Measurements from ENCODE around the gene REM2.

The REM2 gene

DNA sequence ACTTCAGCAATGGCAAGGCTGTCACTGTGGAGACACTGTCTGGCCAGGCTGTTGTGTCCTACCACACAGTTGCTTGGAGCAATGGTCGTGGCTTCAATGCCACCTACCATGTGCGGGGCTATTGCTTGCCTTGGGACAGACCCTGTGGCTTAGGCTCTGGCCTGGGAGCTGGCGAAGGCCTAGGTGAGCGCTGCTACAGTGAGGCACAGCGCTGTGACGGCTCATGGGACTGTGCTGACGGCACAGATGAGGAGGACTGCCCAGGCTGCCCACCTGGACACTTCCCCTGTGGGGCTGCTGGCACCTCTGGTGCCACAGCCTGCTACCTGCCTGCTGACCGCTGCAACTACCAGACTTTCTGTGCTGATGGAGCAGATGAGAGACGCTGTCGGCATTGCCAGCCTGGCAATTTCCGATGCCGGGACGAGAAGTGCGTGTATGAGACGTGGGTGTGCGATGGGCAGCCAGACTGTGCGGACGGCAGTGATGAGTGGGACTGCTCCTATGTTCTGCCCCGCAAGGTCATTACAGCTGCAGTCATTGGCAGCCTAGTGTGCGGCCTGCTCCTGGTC is 7.2 kb upstream of the REM2 start:
- FAIRE-seq = no peak

DNA sequence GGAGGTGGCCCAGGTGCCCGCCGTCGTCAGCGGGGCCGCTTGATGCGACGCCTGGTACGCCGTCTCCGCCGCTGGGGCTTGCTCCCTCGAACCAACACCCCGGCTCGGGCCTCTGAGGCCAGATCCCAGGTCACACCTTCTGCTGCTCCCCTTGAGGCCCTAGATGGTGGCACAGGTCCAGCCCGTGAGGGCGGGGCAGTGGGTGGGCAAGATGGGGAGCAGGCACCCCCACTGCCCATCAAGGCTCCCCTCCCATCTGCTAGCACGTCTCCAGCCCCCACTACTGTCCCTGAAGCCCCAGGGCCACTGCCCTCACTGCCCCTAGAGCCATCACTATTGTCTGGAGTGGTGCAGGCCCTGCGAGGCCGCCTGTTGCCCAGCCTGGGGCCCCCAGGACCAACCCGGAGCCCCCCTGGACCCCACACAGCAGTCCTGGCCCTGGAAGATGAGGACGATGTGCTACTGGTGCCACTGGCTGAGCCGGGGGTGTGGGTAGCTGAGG is 6.0 kb upstream of the REM2 start:
- FAIRE-seq = no peak

DNA sequence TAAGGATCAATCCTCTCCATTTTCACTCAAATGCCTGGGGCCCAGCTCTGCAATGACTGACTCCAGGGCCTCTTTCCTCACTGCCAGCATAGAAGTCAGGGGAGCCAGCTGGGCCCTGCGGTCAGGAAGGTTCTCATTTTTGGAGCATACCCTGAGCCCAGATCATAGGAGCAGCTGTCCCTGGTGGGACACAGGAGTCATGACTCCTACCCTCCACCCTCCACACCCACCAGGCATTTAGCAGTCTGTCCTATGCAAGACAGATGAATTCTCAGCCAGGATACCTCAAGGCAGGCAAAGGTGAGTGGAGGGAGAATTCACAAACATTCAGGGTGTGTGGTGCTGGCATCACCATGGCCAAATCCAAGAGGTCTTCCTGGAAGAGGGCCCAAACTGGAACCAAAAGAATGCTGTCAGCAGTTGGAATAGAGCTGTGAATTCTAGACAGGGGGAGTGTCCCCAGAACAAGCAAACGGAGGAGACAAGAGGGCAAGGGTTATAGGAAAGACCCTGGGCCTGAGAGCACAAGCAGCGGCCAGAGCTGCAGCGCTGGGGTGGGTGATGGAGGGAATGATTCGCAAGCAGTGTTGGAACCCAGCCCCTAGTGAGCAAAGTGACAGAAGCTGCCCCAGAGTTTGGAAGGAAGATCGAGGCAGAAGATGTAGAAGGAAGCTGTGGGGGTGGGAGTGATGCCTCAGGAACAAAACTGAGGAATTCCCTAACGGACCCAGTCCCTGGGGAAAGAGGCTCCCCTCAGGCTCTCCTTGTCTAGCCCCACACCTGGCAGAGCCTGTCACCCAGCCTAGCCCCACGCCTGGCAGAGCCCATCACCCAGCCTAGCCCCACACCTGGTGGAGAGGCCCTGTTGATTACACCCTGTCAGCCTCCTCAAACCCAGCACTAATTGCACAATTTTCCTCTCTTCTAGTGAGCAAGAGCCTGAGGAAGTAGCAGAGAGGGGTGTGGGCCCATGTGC is 4.5 kb upstream of the REM2 start:
- no peak for FAIRE-seq

DNA sequence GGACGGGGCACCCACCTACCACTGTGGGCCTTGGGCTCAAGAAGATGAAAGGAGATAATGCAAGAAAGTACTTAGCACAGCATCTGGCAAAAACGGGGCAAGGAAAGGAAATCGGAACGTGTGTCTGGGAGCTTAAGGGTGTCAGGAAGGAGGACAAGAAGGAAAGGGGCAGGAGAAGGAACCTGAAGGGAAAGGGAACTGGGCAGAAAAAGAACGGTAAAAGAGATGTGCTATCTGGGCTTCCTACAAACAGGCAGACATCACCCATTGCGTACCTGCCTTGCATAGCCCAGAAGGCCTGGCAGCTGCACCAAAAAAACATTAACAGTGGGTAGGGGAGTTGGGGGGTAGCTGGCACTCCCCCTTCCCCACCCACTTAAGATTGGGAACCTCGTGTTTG is 958 bp upstream of the REM2 start:
- no peak for FAIRE-seq

DNA sequence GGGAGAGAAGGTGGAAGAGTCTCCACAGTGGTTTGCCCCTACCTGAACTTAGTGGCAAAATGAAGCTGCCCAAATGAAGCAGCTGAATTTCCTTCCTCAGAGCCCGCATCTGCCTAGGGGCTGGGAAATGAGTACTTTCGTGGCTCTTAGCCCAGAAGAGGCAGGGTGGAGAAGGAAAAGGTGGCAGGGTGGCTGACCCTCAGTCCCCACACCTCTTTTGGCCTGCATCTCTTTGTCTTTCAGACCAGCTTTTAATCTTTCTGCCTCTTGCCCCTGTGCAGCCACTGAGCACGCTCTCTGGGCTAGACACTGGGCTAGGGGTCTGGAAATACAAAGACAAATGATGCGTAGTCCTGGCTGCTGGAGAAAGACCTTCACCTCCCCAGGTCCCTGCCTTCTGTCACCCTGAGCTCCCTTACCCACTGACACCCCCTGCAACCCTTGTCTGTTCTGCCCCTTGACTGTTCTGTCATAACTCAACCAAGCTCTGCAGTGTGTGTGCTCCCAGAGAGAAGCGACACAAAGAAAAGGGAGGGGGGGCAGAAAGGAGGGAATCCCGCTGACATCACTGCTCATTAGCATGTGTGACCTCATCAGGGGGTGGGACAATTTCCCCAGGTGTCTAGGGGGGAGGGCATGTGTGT is 371 bp upstream of the REM2 start:
- FAIRE-seq = no peak

DNA sequence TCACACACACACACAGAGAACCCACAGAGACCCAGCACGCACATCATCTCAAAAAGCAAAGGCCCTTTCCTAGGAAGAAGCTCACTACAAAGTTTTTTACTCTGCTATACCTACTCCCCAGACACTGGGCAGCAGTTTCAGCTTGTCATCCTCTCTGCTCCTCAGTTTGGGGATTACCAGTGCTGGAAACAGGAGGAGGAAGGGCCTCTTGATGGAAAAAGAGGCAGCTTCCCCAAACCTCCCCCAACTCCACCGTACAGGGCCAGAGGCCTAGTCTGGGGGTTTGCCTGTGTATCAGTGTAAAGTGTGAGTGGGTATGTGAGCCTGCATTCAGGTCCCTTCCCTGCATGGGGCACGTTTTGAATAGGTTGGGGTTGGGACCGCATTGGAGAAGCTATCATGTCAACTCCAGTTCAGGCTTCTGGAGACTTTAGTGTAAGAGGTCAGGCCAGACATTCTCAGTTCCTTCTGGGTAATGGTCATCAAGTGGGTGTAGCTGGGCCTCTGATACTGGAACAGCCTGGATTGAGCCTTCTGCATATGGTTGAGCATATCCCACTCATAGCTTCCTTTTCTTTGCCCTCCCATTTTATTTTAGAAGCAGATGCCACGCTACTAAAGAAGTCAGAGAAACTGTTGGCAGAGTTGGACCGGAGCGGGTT is 1.2 kb downstream of the REM2 start:
- no peak for FAIRE-seq

DNA sequence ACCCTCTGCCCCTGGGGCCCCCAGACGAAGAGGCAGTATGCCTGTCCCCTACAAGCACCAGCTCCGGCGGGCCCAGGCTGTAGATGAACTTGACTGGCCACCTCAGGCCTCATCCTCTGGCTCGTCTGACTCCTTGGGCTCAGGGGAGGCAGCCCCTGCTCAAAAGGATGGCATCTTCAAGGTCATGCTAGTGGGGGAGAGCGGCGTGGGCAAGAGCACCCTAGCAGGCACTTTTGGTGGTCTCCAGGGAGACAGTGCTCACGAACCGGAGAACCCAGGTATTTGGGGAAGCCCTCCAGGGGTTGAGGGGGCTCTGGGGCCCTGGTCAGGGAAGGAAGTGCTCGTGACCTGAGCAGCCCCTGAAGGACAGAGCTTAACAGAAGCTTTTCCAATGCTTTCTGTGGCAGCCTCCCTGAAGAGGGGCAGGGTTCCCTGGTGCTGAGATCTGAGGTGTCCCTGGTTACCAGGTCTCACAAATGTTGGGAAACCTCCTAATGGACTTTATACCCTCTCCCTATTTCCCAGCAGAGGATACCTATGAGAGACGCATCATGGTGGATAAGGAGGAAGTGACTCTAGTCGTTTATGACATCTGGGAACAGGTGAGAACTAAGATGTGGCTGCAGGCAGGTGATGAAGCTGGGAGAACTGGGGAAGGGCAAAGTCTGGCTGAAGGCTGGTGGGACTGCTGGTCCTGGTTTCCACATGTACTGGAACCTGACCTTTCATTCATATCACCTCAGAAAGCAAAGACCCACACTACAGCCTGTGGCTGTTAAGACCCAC is 1.9 kb downstream of the REM2 start:
- no peak for FAIRE-seq

DNA sequence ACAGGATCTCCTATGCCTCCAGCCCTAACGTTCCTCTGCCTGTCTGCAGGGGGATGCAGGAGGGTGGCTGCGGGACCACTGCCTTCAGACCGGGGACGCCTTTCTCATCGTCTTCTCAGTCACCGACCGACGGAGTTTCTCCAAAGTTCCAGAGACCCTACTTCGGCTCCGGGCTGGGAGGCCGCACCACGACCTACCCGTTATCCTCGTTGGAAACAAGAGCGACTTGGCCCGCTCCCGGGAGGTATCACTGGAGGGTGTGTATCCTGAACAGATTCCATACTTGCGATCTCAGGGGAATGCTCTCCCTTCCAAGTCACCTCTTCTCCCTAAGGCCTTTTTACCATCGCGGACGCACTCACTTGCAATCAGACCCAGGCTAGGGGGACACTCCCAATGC is 3.0 kb downstream of the REM2 start:
- FAIRE-seq = no peak

DNA sequence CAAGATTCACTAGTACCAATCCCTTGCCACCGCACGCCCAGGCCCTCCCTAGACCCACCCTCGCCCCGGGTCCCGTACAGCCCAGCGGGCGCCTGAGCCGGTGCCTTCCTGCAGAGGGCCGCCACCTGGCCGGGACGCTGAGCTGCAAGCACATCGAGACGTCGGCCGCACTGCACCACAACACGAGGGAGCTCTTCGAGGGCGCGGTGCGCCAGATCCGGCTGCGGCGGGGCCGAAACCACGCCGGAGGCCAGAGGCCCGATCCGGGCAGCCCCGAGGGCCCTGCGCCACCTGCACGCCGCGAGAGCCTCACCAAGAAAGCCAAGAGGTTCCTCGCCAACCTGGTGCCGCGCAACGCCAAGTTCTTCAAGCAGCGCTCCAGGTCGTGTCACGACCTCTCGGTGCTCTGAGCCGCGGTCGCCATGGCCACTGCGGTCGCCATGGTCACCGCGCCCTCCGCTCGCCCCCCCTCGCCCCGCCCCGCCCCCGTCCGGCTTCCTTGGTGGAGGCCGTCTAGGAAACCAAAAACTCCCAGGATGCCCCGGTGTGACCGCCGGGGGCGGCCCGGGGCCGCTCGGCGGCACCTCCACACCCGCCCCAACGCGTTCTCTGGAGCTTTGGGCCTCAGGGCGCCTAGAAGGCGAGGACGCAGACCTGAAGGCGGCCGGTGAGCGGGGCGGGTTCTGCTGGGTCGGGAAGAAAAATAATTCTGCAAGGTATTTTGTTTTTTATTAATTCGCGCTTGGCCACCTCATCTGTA is 3.7 kb downstream of the REM2 start:
- FAIRE-seq = no peak

DNA sequence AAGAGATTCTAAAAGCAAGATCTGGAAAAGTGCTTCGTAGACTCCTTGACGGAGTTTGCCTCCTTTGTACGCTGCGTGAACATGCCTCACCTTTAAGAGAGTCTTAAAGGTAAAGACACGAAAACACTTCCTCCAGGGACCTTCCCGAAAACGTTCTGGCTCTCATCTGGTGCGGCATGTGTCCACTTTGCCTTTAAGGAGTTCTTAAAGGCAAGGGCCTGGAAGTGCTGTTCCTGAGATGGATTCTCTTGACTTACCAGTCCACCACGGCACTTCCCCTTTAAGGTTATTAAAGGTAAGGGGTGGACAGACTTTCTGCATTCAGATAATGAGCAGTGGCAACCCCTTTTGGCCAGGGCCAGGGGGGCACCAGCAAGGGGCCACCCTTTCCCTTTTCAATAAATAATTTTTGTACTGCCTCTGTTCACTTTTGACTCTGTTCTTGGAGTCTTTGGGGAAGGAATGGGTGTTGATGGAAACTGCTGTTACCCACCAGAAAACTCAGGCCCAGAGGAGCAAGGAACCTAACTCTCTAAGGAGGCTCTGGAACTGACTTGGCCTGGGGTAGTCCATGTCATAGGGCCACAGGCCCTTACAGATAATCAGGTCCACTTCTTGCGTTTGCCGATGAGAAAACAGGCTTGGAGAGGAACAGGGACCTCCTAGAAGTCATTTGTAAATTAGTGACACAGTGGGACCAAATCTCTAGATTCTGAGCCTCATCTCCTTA is 4.4 kb downstream of the REM2 start:
- no peak for FAIRE-seq

DNA sequence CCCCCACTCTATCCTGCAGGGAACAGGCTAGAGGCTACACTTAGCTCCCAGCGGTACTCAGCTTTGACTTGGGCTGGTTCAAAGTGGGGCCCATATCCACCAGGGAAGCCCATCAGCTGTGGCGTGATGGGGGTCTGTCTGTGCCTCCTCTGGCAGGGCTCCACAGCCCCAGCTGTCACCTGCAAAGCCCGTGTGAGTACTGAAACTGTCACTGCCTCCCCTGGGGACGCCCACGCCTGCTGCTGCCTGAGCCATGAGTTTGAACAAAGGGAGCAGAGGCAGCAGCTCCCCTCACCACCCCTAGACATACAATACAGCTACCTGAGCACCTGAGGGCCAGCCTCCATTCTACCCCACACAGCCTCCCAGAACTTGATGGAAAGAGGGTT is 5.0 kb downstream of the REM2 start:
- FAIRE-seq = no peak

DNA sequence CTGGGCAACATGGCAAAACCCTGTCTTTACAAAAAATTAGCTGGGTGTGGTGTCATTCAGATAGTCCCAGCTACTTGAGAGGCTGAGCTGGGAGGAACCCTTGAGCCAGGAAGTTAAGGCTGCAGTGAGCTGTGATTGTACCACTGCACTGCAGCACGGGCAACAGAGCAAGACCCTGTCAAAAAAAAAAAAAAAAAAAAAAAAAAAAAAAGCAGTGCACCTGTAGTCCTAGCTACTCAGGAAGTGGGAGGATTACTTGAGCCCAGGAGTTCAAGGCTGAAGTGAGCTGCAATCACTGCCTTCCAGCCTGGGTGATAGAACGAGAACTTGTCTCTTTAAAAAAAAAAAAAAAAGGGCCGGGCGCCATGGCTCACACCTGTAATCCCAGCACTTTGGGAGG is 5.6 kb downstream of the REM2 start:
- no peak for FAIRE-seq

DNA sequence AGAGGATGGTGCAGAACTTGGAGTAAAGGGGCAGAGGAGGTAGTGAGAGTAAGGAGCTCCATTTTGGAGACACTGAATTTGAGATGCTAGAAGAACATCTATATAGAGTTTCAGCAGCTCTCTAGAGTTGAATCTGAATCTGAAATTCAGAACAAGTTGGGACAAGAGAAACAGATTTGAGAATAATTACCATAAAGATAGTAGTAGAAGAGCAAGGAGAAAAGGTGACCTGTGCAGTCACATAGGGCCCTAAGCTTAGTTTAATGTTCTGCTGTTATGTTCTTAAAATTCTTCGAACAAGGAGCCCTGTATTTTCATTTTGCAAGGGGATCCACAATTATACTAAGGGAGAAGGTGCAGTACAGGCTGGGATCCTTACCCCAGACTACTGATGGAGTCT is 7.4 kb downstream of the REM2 start:
- FAIRE-seq = no peak

DNA sequence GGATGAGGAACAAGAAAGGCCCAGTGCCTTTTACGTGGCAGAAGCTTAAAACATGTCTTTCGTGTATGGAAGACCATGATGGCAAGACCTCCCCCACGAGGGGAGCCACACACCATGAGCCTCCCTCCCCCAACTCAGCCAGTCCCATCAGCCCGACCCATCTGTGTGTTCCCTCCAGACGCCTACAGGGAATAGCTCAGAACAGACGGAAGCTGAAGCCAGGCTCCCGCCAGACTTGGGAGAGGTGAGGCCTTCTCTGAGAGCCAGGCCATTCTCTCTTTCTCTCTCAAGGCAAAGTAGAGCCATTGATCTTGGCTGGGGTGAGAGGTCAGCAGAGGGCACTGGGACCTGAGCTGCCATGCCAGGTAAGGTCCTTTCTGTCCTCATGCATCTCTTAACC is 9.5 kb downstream of the REM2 start:
- no peak for FAIRE-seq

DNA sequence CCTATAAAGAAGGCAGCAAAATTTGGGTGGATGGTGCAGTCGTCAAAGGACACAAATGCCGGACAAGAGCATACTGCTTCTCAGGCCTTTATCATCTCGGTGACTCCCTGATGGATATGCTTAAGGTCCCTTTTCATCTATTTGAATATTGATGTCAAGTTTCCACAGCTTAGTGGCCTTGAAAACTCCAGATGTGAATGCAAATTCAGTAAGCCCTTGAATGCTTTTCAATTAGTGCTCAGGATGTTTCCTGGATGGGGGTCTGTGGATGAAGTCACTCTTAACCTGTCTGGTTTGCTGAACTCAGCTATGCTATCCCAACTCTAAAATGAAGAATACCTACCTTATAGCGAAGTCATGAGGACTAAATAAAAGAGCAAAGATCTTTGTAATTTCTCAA is 10.7 kb downstream of the REM2 start:
- FAIRE-seq = no peak

DNA sequence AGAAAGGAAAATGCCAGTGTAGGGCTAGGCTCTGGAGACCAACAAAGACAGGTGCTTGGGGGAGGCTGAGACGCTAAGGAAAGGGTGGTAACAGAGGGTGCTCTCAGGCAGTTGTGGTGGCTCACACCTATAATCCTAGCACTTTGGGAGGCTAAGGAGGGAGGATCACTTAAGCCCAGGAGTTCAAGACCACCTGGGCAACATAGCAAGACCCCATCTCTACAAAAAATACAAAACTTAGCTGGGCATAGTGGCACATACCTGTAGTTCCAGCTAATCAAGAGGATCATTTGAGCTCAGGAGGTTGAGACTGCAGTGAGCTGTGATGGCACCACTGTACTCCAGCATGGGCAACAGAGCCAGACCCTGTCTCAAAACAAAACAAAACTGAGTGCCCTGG is 12.4 kb downstream of the REM2 start:
- no peak for FAIRE-seq

DNA sequence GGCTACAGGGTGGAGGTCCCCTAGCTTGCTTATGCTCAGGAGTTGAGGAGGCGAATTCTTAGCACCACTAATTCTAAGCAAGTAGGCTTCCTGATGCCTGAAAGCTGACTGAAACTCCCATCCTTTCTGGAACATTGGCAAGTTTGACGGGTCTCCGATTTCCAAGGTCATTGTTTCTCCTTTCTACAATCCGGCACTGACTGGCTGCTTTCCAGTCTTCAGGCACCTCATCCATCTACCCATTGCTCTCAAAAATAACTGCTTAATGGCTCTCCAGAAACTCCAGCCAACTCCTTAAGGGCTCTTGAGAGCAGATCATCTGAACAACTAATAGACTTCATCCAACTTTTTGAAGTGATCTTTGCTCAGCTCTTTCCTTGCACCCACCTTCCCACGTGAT is 13.3 kb downstream of the REM2 start:
- no peak for FAIRE-seq

DNA sequence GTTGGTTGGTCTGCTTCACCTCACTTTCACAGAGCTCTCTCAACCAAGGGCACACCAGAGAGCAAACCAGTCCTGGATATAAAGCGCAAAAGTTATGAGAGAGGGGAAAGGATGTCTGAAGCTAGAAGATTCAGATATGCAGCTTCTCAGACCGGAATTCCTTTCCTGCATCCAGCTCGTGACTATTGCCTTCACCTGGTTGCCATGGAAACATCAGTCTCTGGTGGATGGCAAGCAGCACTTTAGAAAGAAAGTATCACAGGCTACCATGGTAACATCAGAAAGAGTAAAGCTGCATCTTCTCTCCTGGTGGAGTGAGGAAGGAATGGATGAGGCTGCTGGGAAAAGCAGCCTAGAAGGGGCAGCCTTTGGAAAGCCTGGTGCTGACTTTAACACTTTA is 13.7 kb downstream of the REM2 start:
- no peak for FAIRE-seq

DNA sequence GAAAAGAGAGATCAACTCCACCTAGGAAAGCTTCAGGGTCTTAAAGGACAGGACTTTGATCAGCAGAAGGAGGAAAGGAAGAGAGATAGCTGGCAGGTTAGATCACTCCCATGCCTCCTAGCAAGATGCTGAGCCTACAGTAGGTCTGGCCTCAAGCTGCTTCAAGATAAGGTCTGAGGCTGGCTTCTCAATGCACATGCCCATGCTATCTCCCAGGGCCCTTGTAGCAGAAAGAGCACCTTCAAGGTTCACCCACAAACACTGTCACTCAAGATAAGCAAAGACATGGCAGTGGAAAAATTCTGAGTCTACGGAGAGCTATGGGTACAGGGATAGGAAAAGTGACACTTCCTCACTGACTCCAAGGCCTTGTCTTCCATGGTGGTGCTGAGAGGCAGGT is 14.3 kb downstream of the REM2 start:
- no peak for FAIRE-seq

DNA sequence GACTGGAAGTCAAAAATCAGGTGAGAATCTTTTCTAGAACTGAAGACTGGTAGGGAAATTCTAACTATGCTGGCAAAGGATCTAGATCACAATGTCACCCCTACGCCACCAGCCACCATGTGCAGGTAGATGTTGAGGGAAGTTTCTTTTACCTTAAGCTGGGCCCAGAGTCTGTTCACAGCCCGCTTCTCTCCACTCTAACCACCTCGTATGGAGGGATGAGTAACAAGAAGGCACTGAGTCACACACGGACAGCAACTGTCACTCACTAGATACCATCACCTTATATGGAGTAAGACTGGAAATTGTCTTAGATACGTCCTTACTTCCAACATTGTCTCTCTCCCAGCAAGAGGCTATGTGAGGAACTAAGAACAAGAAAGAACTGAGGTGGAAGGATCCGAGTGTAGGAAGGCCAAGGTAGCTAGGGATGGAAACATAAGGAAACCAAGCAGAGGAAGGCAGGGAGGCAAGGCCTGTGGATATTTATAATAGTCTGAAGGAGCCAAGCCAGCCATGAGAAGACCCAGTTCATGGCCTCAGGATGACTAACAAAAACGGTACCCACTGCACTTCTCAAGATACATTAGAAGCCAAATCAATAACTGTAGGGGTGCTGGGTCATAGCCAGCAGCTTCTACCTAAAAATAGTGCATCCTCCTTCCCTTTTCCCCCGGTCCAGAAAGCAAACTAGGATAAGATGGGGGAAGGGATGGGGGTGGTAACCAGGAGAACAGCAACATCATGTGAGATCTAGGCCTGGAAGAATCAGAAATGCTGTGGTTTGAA is 15.5 kb downstream of the REM2 start:
- no peak for FAIRE-seq
